Chondrocyte (in vitro differentiated cells): Measurements from ENCODE around the gene ENG. TPM values are rescaled to one million over a fixed set of nuclear protein-coding genes. Genes with fewer than 3 reads are reported as not detected.
"Not testable (repeated sequence)": the region's sequence is repeated elsewhere in the genome, so short reads cannot be mapped to it uniquely, and the experiment has no call there.

ENCODE experiments used
- DNase-seq: peaks from one replicate; pipeline ENCODE4 v3.0.0; 2021; ENCODE audit warnings: mixed read lengths, low spot score
- H3K27ac Mint-ChIP-seq: one replicate; pipeline ENCODE4 v1.8.0; 2021; ENCODE audit warnings: mild to moderate bottlenecking, moderate library complexity, mixed read lengths; ENCODE audit not compliant: unreplicated experiment
- H3K27me3 Mint-ChIP-seq: 2 replicates; pipeline ENCODE4 v1.8.0; 2021; ENCODE audit warnings: low read depth, mixed read lengths
- H3K36me3 Mint-ChIP-seq: 2 replicates; pipeline ENCODE4 v1.8.0; 2021; ENCODE audit warnings: low read depth, mixed read lengths
- H3K4me1 Mint-ChIP-seq: 2 replicates; pipeline ENCODE4 v1.8.0; 2021; ENCODE audit warnings: low read depth, mild to moderate bottlenecking, mixed read lengths
- H3K4me3 Mint-ChIP-seq: one replicate; pipeline ENCODE4 v1.8.0; 2021; ENCODE audit warnings: mild to moderate bottlenecking, moderate library complexity, mixed read lengths; ENCODE audit not compliant: unreplicated experiment
- H3K9me3 Mint-ChIP-seq: 2 replicates; pipeline ENCODE4 v1.8.0; 2021; ENCODE audit warnings: low read depth, mixed read lengths
- CTCF ChIP-seq: fragments of 200-600 bp; sonication (generic); IDR thresholded peaks from 2 replicates; pipeline ENCODE4 v1.5.0; 2021; ENCODE audit warnings: antibody characterized with exemption, mild to moderate bottlenecking, moderate library complexity
- total RNA-seq: library from RNA; stranded (reverse); gene quantifications from 3 replicates; pipeline ENCODE4 v1.2.1, GENCODE V29; 2021

Gene ENG
- total RNA-seq, 1 donor from 2014 or later, result 81.3 TPM

DNA sequence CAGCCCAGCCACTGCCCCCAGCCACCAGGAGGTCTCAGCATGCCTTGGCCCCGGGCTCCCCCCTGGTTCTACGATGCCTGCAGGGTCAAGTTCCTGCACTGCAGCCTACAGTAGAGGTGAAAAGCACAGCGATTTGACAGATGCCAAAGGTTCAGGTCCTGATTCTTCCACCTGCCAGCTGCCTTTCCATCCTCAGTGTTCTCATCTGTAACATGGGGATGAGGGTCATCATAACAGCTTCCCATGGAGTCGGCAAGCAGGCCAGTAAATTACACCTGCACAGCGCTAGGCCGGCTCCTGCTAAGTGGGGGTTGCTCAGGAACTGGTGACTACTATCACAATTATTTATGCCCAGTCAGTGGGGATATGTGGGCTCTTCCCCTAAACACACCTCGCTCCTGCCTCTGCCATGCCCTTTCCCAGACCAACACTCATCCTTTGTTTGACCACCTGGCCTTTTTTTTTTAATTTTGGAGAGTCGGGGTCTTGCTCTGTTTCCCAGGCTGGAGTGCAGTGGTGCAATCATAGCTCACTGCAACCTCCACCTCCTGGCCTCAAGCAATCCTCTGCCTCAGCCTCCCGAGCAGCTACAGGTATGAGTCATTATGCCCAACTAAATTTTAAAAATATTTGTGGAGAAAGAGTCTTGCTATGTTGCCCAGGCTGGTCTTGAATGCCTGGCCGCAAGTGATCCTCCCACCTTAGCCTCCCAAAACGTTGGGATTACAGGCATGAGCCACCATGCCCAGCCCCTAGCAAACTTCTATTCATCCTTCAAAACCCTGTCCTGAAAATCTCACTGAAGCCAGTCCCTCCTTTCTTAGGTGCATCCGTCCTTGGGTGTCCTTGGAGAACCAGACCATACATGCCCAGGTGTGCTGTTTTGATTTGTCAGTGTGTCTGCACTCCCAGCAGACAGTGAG lies 6.4 kb downstream of the ENG start:
- Mint-ChIP-seq H3K27ac (no peak overlapping the region), H3K4me3 (no peak overlapping the region)

GRCh38 chr9:127847178-127847510 lies 7.3 kb downstream of the ENG start:
- Mint-ChIP-seq H3K4me3 (no peak overlapping the region), H3K36me3 (peaks cover 8% of the 10 kb centered on the region), H3K9me3 (peaks cover 6% of the 10 kb centered on the region), H3K27me3 (no peaks in the 10 kb centered on the region), H3K4me1 (peaks cover 41% of the 10 kb centered on the region), H3K27ac (peak overlapping the region; percentile 49)
- no peak for DNase-seq
- TF ChIP-seq CTCF, result no peak

More for the DNA sequence above, 6.4 kb downstream of the ENG start:
- H3K4me1 Mint-ChIP-seq, result peaks cover 50% of the 10 kb centered on the region
- TF ChIP-seq CTCF, result no peak
- no peak for DNase-seq
- peaks cover 6% of the 10 kb centered on the region for H3K9me3 Mint-ChIP-seq
- no peaks in the 10 kb centered on the region for H3K27me3 Mint-ChIP-seq
- peaks cover 8% of the 10 kb centered on the region for H3K36me3 Mint-ChIP-seq

GRCh38 chr9:127846443-127847177 lies 7.8 kb downstream of the ENG start:
- Mint-ChIP-seq H3K9me3 (peaks cover 6% of the 10 kb centered on the region), H3K4me3 (no peak overlapping the region), H3K36me3 (peaks cover 8% of the 10 kb centered on the region), H3K27ac (no peak overlapping the region), H3K4me1 (peaks cover 38% of the 10 kb centered on the region), H3K27me3 (no peaks in the 10 kb centered on the region)
- TF ChIP-seq CTCF, result no peak
- no peak for DNase-seq

GRCh38 chr9:127845619-127846018 lies 8.8 kb downstream of the ENG start:
- H3K9me3 Mint-ChIP-seq, DNase-seq, H3K27me3 Mint-ChIP-seq, H3K4me3 Mint-ChIP-seq: not testable (repeated sequence)
- Mint-ChIP-seq H3K36me3 (peaks cover 11% of the 10 kb centered on the region), H3K27ac (peak overlapping the region; percentile 93), H3K4me1 (peaks cover 38% of the 10 kb centered on the region)

GRCh38 chr9:127844821-127845359 lies 9.6 kb downstream of the ENG start:
- Mint-ChIP-seq H3K36me3 (peaks cover 9% of the 10 kb centered on the region), H3K27ac (peak overlapping the region; percentile 93), H3K4me3 (peak overlapping the region; percentile 44), H3K9me3 (peaks cover 6% of the 10 kb centered on the region), H3K27me3 (no peaks in the 10 kb centered on the region), H3K4me1 (peaks cover 38% of the 10 kb centered on the region)
- no peak for DNase-seq
- TF ChIP-seq CTCF, result no peak
